RWPE1 (cell line): ENCODE measurements around the gene TMEM185A.
A peak's percentile ranks its signal among the peaks of the same experiment; 100 is the strongest.
"Not testable (repeated sequence)": the region's sequence is repeated elsewhere in the genome, so short reads cannot be mapped to it uniquely, and the experiment has no call there.

Source experiments
- CTCF ChIA-PET: fragments of 350-600 bp; sonication (Branson Sonifier 250); formaldehyde crosslinking; extraction: SDS; loops from one replicate; lab custom pipeline; 2021; lab: Yijun Ruan, JAX
- POLR2A ChIA-PET: fragments of 400-600 bp; formaldehyde crosslinking; extraction: SDS; loops from one replicate; lab custom pipeline; 2020; ENCODE audit warnings: antibody characterized with exemption; ENCODE audit not compliant: low non-redundant PET; lab: Yijun Ruan, JAX
- DNase-seq: peaks from one replicate; pipeline ENCODE4 v3.0.0; 2012; ENCODE audit warnings: low spot score
- H3K27ac ChIP-seq: fragments of 450-650 bp; 2 replicates; pipeline ENCODE4 v1.5.1; 2017
- CTCF ChIP-seq: fragments of 450-650 bp; conservative IDR thresholded peaks from 2 replicates; pipeline ENCODE4 v1.5.1; 2017; ENCODE audit warnings: low read depth, mild to moderate bottlenecking

TMEM185A gene

DNA sequence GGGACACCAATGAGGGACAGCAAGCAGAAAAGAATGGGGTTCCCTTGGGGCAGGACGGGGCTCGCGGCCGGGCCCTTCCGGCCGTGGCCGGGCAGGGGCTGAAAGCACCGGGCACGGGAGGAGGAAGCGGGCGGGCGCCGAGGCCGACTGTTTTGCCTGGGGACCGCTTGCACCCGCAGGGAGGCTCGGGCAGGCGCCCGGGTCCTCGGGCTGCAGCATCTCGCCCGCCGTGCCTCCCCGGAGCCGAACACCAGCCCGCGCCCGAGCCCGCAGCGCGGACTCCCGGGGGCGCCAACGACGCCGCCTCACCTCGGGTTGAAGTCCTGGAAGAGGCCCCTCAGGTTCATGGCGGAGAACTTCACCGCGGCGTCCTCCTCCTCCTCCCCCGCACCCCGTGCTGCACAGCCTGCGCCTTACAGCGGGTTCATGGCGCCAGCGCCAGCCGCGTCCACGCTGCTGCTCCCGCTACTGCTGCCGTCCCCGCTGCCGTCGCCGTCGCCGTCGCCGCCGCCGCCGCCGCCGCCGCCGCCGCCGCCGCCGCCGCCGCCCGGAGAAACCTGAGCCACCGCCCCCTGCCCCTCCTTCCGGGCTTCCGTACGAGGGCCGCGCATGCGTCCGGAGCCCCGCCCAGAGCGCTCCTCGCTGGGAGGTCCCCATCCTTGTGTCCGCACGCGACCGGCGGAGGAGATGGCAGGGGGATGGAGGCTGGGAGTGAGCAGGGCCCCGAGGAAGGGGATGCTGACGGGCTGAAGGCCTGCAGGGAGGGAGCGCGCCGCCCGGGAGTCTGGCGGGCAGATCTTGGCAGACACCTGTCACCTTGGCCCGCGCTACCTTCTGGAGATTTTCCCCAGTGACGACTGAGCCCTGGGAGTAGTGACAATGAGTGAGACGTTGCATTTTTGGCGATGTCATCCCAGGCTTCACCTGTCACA lies at the start of gene TMEM185A:
TSS of gene TMEM185A (minus strand) at position 559 of the 932 bp plus-strand sequence. CDS start at position 347, 212 bp downstream.
- CTCF ChIA-PET: interaction anchor here (0.6 kb wide), 1 partner anchor 12 kb away, joined by 3 read pairs; no protein-coding TSS in a partner anchor
- POLR2A ChIA-PET: no interaction called here
- peak within 1 kb of the TSS; percentile 65 for H3K27ac ChIP-seq
- peak; percentile 16 for DNase-seq
- TF ChIP-seq CTCF: no peak

DNA sequence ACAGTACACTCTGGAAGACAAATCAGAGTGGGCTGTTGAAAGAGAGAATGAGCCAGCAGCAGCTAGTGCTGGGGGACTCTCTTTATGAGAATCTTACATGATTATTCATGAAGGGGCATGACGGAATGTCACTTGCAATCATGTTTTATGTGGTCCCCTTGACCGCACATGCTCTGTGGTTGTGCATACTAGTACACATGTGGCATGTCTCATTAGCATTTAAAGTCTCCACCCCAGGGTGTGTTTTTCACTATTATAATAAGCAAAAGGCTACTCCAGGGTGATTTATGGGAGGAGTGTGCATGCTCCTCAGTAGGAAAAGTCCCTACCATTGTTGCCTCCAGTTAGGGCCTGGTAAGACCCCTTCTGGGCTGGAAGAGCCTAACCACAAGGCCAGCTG lies 49.6 kb upstream of the TMEM185A start:
- no peak for TF ChIP-seq CTCF
- POLR2A ChIA-PET: no interaction called here
- DNase-seq: no peak
- CTCF ChIA-PET: no interaction called here
- no peak overlapping the region for H3K27ac ChIP-seq

DNA sequence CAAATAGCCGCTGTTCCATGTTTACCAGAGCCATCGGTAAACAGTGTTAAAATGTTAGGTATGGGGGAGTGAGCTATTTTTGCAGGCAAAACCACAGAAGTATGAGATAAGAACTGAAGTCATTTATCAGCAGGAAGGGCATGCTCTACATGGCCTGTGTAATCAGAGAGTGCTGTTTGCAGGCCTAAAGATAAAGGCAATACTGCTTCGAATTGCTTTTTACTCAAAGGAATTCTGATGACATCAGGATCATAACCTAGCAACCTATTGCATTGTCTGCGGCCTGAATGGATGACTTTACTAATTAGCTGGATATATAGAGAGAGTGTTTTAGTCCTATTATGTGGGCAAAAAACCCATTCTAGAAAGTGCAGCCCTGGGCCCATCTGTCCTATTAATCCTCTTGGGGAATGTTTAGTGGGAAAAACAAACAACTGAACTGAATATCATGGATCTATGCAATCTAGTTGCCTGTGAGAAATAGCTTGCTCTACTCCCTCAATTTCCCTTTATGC lies 47.6 kb upstream of the TMEM185A start:
- not testable (repeated sequence) for DNase-seq

GRCh38 chrX:149675554-149675953 lies 44.0 kb upstream of the TMEM185A start:
- H3K27ac ChIP-seq, DNase-seq, POLR2A ChIA-PET, CTCF ChIA-PET: not testable (repeated sequence)

More for the DNA sequence above, 47.6 kb upstream of the TMEM185A start:
- POLR2A ChIA-PET, CTCF ChIA-PET, H3K27ac ChIP-seq: not testable (repeated sequence)

DNA sequence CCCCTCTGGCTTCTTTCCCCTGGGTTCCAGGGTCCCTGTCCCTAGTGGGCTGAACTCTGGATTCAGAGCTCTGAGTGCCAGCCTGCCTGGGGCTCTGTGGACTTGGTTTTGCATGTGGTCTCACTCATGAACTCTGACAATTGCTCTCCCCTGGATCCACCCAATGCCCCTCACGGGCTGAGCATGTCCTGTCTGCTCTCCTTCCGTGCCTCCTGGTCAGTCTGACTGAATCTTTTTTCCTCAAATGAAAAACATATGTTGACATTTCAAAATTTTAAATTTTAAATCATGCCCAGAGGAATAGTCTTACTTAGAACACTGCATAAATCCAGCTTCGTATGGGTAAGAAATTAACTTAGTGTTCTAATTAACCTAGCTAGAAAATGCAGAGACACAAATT lies 43.5 kb upstream of the TMEM185A start:
- DNase-seq, POLR2A ChIA-PET, H3K27ac ChIP-seq, CTCF ChIA-PET: not testable (repeated sequence)

- H3K27ac ChIP-seq, DNase-seq, POLR2A ChIA-PET, CTCF ChIA-PET: not testable (repeated sequence)
These were observed 29.0 kb upstream of the TMEM185A start for GRCh38 chrX:149660613-149661012.

DNA sequence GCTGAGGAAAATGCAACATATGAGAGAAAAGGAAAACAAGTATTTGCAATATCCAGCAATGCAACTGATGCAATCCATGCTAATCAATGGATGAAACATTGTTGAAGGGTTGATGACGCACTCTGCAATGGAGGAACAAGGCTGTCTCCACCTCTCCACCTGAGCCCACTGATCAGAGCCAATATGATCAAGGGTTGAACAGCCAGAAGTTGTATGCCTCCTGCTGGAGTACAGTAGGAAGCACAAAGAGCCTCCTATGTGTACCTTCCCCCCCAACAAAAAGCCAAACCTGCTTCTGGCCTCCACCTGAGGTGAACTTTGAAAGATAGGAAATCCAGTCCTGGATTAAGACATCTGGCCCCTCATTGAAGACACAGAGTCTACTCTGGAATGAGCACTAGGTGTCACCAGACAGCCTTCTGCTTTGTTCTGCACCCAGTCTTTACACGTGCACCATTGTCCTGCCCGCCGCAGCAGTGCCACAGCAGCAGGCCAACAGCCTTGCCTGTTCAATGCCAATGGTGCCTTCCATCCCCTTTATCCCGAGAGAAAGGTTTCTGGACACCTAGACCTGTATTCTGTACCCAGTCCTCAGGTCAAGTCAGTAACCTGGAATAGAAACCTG lies 24.8 kb upstream of the TMEM185A start:
- CTCF ChIA-PET, H3K27ac ChIP-seq, DNase-seq, POLR2A ChIA-PET: not testable (repeated sequence)

DNA sequence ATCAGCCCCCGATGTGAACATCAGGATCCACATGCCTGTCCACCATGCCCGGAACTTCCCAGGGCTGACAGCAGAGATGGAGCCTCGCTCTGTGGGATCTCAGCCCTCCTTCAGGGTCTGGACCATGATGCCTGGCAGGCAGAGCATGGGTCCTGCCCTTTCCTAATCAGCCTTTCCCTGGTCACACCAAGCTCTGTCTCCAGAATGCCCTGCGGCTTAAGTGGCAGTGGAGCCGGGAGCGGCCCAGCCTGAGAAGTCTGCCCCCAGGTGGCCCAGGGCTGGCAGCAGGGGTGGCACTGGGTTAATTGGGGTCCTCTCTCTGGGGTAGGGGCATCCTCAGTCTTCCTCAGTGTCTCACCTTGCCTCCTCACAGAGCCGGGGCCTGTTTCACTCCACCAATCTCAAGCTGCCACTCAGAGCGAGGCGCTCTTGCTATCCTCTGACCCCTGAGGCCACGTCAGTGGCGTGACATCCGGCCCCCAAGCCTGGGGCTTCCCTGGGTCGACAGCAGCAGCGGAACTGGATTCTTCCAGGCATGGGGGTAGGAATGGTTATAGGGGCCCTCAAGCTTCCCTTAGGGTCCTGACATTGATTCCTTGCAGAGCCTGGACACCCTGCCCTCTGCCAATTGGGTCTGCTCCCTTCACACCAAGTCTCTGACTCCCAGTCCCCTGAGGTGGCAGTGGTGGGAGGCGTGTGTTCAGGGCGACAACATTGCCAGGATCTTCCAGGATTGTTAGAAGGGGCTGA lies 20.8 kb upstream of the TMEM185A start:
- CTCF ChIA-PET: no interaction called here
- POLR2A ChIA-PET: interaction anchor here (0.7 kb wide), 1 partner anchor 255 kb away, joined by 3 read pairs; no protein-coding TSS in a partner anchor
- DNase-seq: no peak
- TF ChIP-seq CTCF: no peak
- H3K27ac ChIP-seq: no peak overlapping the region
